ACC112 (cell line): ENCODE measurements around the gene S100A9.
"Not testable (repeated sequence)": the region's sequence is repeated elsewhere in the genome, so short reads cannot be mapped to it uniquely, and the experiment has no call there.

Experiments
- H2AFZ ChIP-seq: fragments of 200-600 bp; sonication (generic); one replicate; pipeline ENCODE4 v1.6.0; 2017; ENCODE audit warnings: antibody characterized with exemption, low read length; ENCODE audit not compliant: unreplicated experiment
- H3K27ac ChIP-seq: fragments of 200-600 bp; sonication (generic); 2 replicates; pipeline ENCODE4 v1.5.1; 2014; ENCODE audit warnings: low read depth, mild to moderate bottlenecking, antibody characterized with exemption, low read length, moderate library complexity
- H3K27me3 ChIP-seq: fragments of 200-600 bp; sonication (generic); 2 replicates; pipeline ENCODE4 v1.6.1; 2014; ENCODE audit warnings: mild to moderate bottlenecking, antibody characterized with exemption, low read length, moderate library complexity, mixed read lengths; ENCODE audit not compliant: insufficient read depth
- H3K36me3 ChIP-seq: fragments of 200-600 bp; sonication (generic); 2 replicates; pipeline ENCODE4 v1.6.1; 2016; ENCODE audit warnings: mild to moderate bottlenecking, antibody characterized with exemption, low read length, moderate library complexity, mixed read lengths; ENCODE audit not compliant: insufficient read depth
- H3K4me1 ChIP-seq: fragments of 200-600 bp; sonication (generic); one replicate; pipeline ENCODE4 v1.6.1; 2016; ENCODE audit warnings: low read length, mixed read lengths; ENCODE audit not compliant: insufficient read depth, unreplicated experiment, control insufficient read depth
- H3K4me3 ChIP-seq: fragments of 200-600 bp; sonication (generic); 2 replicates; pipeline ENCODE4 v1.5.1; 2014; ENCODE audit warnings: mild to moderate bottlenecking, low read depth, low read length
- H3K79me2 ChIP-seq: fragments of 200-600 bp; sonication (generic); one replicate; pipeline ENCODE4 v1.6.0; 2016; ENCODE audit warnings: low read length; ENCODE audit not compliant: control insufficient read depth, unreplicated experiment, insufficient read depth

The S100A9 gene

DNA sequence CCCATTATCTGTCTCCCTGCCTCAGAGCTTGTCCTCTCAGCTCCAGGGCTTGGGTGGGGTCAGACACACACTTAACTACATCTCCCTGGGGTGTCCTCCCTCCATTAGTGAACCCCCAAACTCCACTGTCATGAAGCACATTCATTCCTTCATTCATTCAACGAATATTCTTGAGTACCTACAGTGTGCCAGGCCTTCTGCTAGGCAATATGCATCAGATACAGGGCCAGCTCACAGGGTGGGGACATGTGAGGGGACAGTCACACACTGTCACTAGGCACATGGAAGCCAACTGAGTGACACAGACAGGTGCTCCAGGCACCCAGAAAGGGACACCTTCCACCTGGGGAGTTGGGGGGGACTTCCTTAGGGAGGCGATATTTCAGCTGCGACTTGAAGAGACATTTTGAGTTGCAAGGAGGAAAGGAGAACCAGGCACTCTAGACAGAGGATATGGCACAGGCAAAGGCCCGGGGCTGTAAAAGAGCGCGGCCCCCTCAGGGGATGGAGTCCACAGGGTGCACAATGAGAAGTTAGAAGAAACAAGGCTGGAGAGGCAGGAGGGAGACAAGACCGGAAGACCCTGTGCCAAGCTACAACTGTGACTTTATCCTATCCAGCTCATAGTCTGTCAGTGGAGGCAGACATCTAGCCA lies 41.9 kb downstream of the S100A9 start:
- Histone ChIP-seq H3K27ac (no peak overlapping the region), H3K79me2 (no peaks in the 10 kb centered on the region), H3K4me3 (no peak overlapping the region), H3K27me3 (peaks cover 84% of the 10 kb centered on the region), H3K36me3 (no peaks in the 10 kb centered on the region), H2AFZ (no peak overlapping the region), H3K4me1 (no peaks in the 10 kb centered on the region)

GRCh38 chr1:153400244-153400643 lies 42.6 kb downstream of the S100A9 start:
- Histone ChIP-seq H3K36me3 (no peaks in the 10 kb centered on the region), H3K27ac (no peak overlapping the region), H3K4me1 (no peaks in the 10 kb centered on the region), H3K4me3 (no peak overlapping the region), H3K79me2 (no peaks in the 10 kb centered on the region), H2AFZ (no peak overlapping the region), H3K27me3 (peaks cover 79% of the 10 kb centered on the region)

DNA sequence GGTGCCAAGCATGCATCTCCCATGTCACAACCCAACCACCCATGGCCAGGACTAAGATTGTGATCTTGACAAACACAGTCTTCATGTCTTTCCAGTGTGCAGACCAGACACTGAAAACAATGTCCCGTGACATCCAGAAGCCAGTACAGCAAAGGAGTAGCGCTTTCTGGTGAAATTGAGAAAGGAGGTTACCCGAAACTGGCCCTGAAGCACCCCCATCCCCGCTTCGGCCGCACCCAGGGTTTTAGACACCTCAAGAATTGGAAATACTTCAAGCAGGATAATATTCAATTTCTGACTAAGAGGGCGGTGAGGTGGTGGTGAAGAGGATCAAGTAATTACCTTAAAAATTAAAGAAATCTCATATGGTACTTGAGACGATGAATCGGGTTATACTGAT lies 43.8 kb downstream of the S100A9 start:
- Histone ChIP-seq H3K4me1 (no peaks in the 10 kb centered on the region), H3K27me3 (peaks cover 69% of the 10 kb centered on the region), H3K36me3 (no peaks in the 10 kb centered on the region), H3K79me2 (no peaks in the 10 kb centered on the region), H2AFZ (no peak overlapping the region), H3K27ac (no peak overlapping the region), H3K4me3 (no peak overlapping the region)

DNA sequence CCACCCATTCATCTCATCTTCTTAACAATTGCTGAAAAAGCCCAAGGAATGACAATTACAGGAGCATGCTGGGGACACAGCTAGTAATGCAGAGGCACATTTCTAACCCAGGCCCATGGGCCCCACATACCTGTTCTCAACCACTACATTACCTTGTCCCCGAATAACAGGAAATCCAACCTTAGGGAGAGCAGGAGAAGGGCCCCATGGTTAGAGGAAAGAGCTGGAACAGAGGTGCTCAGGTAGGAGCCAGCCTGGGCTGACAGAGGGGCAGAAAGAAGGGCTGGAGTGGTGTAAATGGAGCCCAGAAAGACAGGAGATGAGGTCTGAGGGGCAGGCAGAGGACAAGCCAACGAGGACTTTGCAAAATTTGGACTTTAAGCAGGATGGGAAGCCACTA lies 44.6 kb downstream of the S100A9 start:
- Histone ChIP-seq H3K4me3 (no peak overlapping the region), H3K27ac (no peak overlapping the region), H2AFZ (no peak overlapping the region), H3K36me3 (no peaks in the 10 kb centered on the region), H3K79me2 (no peaks in the 10 kb centered on the region), H3K27me3 (peaks cover 64% of the 10 kb centered on the region), H3K4me1 (no peaks in the 10 kb centered on the region)

- Histone ChIP-seq H2AFZ (no peak overlapping the region), H3K4me1 (no peaks in the 10 kb centered on the region), H3K27me3 (peaks cover 50% of the 10 kb centered on the region), H3K27ac (no peak overlapping the region), H3K36me3 (no peaks in the 10 kb centered on the region), H3K79me2 (no peaks in the 10 kb centered on the region), H3K4me3 (no peak overlapping the region)
Measured at GRCh38 chr1:153403421-153404085, 45.9 kb downstream of the S100A9 start.

- Histone ChIP-seq H2AFZ (no peak overlapping the region), H3K4me3 (no peak overlapping the region), H3K36me3 (no peaks in the 10 kb centered on the region), H3K27ac (no peak overlapping the region), H3K79me2 (no peaks in the 10 kb centered on the region), H3K4me1 (no peaks in the 10 kb centered on the region), H3K27me3 (peaks cover 45% of the 10 kb centered on the region)
Measured at GRCh38 chr1:153404086-153404635, 46.5 kb downstream of the S100A9 start.

DNA sequence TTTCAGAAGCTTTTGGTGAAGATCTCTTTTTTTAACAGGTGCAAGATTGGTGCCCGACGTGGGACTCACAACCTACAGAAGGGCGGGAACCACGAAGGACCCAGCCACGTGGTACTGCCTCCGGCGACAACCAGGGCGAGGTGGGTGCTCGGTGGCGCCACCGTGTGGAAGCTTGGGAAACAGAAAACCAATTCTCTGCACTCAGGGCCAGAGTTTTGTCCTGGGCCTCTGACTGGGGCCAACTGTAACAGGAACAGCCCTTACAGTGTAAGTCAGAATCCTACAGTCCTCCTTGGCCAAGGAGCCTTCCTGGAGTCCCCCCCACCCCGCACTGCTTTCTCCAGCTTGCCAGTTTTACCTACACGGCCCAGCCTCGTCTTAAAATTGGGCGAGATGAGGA lies 47.1 kb downstream of the S100A9 start:
- Histone ChIP-seq H2AFZ (no peak overlapping the region), H3K36me3 (no peaks in the 10 kb centered on the region), H3K79me2 (no peaks in the 10 kb centered on the region), H3K27ac (no peak overlapping the region), H3K4me1 (no peaks in the 10 kb centered on the region), H3K4me3 (no peak overlapping the region), H3K27me3 (peaks cover 39% of the 10 kb centered on the region)

DNA sequence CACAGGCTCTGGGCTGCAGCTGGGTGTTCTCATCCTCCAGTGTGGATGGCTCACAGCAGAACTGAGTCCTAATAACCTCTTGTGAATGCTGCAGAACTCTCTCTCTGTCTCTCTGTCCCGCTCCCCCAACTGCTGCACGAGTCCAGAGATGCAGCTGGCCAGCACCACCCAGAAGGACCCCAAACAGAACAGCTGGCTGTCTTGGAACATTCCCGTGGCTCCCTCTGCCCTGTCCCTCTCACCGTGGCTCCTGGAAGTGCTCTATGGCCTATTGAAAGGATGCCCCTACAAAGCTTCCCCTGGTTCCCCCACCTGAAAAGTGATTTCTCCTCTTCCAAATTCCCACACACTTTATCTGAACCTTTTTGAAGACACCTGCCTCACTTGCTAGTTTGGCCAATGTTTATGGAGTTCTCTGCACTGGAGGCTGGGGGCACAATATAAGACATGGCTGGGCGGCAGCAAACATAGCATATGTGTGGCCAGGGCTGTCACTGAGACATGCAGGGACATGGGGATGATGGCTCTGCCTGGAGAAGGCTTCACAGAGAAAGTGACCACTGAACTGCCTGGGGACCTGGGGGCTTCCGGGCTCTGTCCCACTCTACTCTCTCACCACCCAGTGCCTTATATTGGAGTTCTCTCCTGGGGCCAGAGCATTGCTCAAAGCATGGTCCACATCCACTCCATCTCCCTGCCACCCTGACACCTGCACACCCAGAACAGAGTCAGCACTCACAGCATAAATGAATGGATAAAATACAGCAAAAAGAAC lies 48.4 kb downstream of the S100A9 start:
- H3K4me3 ChIP-seq, H3K79me2 ChIP-seq, H3K4me1 ChIP-seq, H3K27ac ChIP-seq, H2AFZ ChIP-seq, H3K36me3 ChIP-seq: not testable (repeated sequence)
- peaks cover 30% of the 10 kb centered on the region for H3K27me3 ChIP-seq

GRCh38 chr1:153407274-153407673 lies 49.6 kb downstream of the S100A9 start:
- H3K27ac ChIP-seq, H3K79me2 ChIP-seq, H2AFZ ChIP-seq, H3K4me1 ChIP-seq, H3K36me3 ChIP-seq, H3K4me3 ChIP-seq: not testable (repeated sequence)
- peaks cover 17% of the 10 kb centered on the region for H3K27me3 ChIP-seq
